GM19397 (cell line): ENCODE results near the gene DNTT.
A peak's percentile ranks its signal among the peaks of the same experiment; 100 is the strongest.
"Not testable (repeated sequence)": the region's sequence is repeated elsewhere in the genome, so short reads cannot be mapped to it uniquely, and the experiment has no call there.

Experiments
- ATAC-seq: cut with Tn5 transposase; IDR thresholded peaks from one replicate; pipeline ENCODE4 v1.9.1; 2021; ENCODE audit warnings: mild to moderate bottlenecking, moderate library complexity; ENCODE audit not compliant: unreplicated experiment

The DNTT gene

GRCh38 chr10:96305019-96305418 is 785 bp downstream of the DNTT start:
- ATAC-seq = no peak

GRCh38 chr10:96306516-96306915 is 2.3 kb downstream of the DNTT start:
- no peak for ATAC-seq

GRCh38 chr10:96308854-96309253 is 4.6 kb downstream of the DNTT start:
- ATAC-seq = not testable (repeated sequence)

- no peak for ATAC-seq
These were observed 5.5 kb downstream of the DNTT start for GRCh38 chr10:96309628-96310320.

GRCh38 chr10:96310321-96310669 is 6.1 kb downstream of the DNTT start:
- no peak for ATAC-seq

DNA sequence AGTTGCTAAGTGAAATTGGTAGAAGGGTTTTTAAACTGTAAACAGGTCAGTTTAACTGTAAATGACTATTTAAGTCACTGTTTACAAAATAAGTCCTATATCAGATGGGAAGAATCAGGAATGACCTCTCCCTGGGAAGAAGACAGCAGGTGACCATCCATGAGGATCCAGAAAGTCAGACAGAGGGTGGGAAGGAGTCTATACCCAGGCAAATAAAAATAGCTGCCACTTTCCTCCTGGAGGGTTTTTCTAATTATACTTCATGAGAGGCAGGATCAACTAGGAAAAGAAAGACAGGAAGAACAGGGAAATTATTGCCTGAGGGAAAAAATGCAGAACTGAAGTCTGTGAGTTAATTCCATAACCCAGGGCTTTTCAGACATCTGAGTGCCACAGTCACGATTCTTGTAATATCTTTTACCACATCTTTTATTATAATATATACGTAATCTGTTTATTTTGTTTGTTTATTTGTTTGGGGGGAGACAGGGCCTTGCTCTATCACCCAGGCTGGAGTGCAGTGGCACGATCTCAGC is 7.0 kb downstream of the DNTT start:
- ATAC-seq = no peak

DNA sequence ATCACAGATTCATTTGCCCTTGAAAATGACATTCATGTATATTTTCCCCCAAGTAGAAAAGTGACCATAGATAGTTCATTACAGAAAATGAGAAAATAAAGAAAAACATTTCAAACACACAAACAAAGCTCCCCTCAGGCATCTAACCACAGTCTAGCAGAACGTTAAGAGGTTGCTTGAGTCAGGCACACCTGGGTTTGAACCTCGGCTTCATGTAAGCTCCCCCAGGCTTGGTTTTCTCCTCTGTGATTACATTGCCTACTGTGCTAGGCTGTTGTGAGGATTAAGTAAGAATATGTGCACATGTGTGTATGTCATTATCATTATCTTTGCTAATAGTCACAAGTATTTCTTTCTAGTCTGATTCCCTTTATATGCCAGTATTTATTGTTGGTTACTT is 9.1 kb downstream of the DNTT start:
- ATAC-seq = no peak

- ATAC-seq = no peak
These were observed 13.0 kb downstream of the DNTT start for GRCh38 chr10:96317067-96317833.

GRCh38 chr10:96319754-96320474 is 15.7 kb downstream of the DNTT start:
- no peak for ATAC-seq

GRCh38 chr10:96321822-96322221 is 17.6 kb downstream of the DNTT start:
- ATAC-seq = no peak

DNA sequence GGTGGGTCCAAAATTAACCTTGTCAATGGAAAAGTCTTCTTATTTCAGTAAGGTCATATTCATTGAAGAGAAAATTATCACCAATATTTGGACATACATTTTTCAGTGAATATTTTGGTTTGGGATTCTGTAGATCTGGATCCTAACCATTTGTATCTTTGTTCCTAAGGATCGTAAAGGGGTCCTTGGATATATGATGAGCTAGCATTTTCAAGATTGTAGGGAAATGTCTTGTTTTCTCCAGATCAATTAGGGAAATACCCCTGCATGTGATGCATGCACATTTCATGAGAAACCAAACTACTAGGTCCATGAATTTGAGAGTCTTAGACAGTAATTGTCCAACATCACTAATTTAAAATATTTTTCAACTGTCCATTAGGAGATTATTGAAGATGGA is 18.0 kb downstream of the DNTT start:
- ATAC-seq = no peak

GRCh38 chr10:96324447-96324846 is 20.2 kb downstream of the DNTT start:
- no peak for ATAC-seq

- ATAC-seq = peak; percentile 85
These were observed 21.6 kb downstream of the DNTT start for GRCh38 chr10:96325719-96326373.

- no peak for ATAC-seq
These were observed 23.2 kb downstream of the DNTT start for GRCh38 chr10:96327462-96327861.

GRCh38 chr10:96333101-96333500 is 28.9 kb downstream of the DNTT start:
- ATAC-seq = no peak

DNA sequence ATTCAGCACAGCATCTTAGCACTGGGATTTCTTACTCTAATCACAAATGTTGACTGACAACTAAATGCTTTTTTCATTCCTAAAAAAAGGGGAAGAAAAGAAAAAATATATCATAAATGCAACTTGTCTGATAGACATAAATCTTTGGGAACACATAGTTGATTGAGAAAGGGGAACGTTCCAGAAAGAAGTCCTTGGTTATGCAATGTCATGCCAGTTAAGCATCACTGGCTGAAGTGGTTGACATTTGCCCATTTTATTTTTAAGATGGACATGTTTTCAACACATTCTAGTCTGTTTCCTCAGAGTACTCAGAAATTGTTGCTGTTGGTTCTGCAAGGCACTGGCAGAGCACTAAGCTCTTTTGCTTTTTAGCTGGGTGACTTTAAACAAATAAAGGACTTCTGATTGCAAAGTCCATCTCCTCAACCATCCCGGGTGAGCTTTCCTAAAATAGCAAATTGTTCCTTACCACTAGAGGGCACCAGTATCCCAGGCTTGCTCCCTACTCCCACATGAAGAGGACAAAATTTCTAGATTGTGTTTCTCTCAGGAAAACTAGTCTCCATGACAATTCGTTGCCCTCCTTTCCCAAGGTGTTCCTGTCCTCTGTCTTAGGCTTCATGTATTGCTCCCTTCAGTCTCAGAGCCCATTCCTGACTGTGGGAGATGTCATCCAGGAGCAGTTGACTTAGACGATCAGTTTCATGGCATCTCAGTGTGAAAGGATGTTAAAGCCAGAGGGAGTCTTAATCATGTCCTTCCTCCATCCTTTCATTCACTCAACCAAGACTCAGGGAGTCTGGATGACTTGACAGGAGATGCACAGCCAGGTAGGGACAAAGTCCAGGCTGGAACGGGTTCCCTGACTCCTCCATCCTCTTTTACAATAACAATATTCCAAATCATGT is 30.6 kb downstream of the DNTT start:
- no peak for ATAC-seq

- ATAC-seq = no peak
These were observed 32.9 kb downstream of the DNTT start for GRCh38 chr10:96337106-96337505.

GRCh38 chr10:96338279-96338925 is 34.2 kb downstream of the DNTT start:
- no peak for ATAC-seq

DNA sequence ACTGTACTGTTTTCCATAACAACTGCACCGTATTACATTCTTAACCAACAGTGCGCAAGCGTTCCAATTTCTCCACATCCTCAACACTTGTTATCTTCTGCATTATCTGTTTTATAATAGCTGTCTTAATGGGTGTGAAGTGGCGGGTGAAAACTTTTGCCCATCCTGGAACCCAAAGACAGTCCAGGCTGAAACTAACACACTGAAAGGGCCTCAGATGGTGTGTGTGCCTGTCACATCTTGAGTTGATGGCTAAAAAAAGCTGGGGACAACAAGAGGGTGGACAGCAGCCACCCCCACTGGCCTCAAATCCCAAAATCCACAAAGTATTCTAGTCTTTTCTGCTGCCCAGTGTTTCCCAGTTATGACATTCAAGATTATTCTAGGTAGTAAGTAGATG is 35.1 kb downstream of the DNTT start:
- ATAC-seq = no peak
